HG03103 (cell line): Measurements from ENCODE around the gene TIPRL.
A peak's percentile ranks its signal among the peaks of the same experiment; 100 is the strongest.
"Not testable (repeated sequence)": the region's sequence is repeated elsewhere in the genome, so short reads cannot be mapped to it uniquely, and the experiment has no call there.

Experiments used
- ATAC-seq: cut with Tn5 transposase; IDR thresholded peaks from one replicate; pipeline ENCODE4 v1.9.1; 2021; ENCODE audit warnings: low read depth; ENCODE audit not compliant: unreplicated experiment

Gene TIPRL

GRCh38 chr1:168207673-168208072, 28.9 kb downstream of the TIPRL start:
- not testable (repeated sequence) for ATAC-seq

GRCh38 chr1:168210312-168210711, 31.6 kb downstream of the TIPRL start:
- no peak for ATAC-seq

GRCh38 chr1:168213349-168213748, 34.6 kb downstream of the TIPRL start:
- no peak for ATAC-seq

GRCh38 chr1:168216171-168216570, 37.4 kb downstream of the TIPRL start:
- no peak for ATAC-seq

GRCh38 chr1:168217664-168218063, 38.9 kb downstream of the TIPRL start:
- no peak for ATAC-seq

GRCh38 chr1:168218658-168219057, 39.9 kb downstream of the TIPRL start:
- no peak for ATAC-seq

DNA sequence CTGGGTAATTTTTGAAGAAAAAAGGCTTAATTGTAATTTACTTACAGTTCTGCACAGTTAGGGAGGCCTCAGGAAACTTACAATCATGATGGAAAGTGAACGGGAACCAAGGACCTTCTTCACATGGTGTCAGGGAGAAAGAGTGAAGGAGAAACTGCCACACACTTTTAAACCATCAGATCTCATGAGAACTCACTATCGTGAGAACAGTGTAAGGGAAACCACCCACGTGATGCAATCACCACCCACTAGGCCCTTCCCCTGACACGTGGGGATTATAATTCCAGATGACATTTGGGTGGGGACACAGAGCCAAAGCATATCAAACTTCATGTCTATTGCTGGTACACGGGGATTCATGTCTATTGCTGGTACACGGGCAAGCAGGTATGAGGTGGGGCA, 41.7 kb downstream of the TIPRL start:
- ATAC-seq: no peak

DNA sequence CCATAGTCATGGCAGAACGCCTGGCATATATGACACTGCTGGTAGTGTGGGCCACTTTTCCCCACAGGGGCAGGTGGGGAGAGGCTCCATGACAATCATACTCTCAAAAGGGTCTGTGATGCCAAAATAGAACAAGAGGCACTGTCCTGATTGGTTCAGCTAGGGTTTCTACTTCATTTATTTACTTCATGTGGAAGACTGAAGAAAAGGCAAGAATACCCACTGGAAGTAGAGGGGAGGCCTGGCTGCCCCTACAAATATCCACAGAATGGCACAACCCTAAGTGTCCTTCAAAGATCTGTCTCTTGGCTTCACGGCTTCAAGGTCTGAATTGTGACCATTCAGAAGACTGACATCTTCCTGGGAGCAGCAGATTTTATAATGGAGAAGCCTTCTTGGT, 42.5 kb downstream of the TIPRL start:
- ATAC-seq: no peak

DNA sequence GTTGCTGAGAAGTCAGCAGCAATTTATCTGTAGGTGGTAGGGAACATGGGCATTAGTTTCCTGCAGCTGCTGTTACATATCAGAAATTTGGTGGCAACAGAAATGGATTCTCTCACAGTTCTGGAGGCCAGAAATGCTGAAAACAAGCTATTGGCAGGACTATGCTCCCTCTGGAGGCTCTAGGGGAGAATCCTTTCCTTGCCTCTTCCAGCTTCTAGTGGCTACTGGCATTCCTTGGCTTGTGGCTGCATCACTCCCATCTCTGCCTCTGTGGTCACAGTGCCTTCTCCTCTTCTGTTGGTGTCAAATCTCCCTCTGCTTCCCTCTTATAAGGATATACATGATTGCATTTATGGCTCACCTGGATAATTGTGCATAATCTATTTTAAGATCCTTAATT, 44.5 kb downstream of the TIPRL start:
- no peak for ATAC-seq

GRCh38 chr1:168223681-168224540, 45.1 kb downstream of the TIPRL start:
- ATAC-seq: no peak

DNA sequence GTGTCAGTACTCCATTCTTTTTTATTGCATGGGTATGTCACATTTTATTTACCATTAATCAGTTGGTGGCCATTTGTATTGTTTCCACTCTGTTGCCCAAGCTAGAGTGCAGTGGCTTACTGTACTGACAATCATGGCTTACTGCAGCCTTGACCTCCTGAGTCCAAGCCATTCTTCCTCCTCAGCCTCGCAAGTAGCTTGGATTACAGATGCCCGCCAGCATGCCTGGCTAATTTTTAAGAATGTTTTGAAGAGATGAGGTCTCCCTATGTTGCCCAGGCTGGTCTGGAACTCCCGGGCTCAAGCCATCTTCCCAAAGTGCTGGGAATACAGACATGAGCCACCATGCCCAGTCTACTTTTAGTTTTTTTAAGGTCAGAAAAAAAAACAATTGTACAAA, 46.2 kb downstream of the TIPRL start:
- ATAC-seq: no peak

- ATAC-seq: peak; percentile 61
These were observed 46.9 kb downstream of the TIPRL start, which contains the start of gene SFT2D2 for GRCh38 chr1:168225476-168226190. Gene SFT2D2, plus strand, starts transcription at chr1:168226004. Its CDS starts 76 bp downstream, at chr1:168226080.

GRCh38 chr1:168227620-168228019, 48.9 kb downstream of the TIPRL start:
- ATAC-seq: peak; percentile 8

- ATAC-seq: no peak
These were observed 51.1 kb downstream of the TIPRL start for GRCh38 chr1:168229893-168230292.

GRCh38 chr1:168230709-168231108, 51.9 kb downstream of the TIPRL start:
- ATAC-seq: no peak

- peak; percentile 82 for ATAC-seq
These were observed 56.2 kb downstream of the TIPRL start for GRCh38 chr1:168234846-168235547.

GRCh38 chr1:168235548-168235885, 56.8 kb downstream of the TIPRL start:
- no peak for ATAC-seq

DNA sequence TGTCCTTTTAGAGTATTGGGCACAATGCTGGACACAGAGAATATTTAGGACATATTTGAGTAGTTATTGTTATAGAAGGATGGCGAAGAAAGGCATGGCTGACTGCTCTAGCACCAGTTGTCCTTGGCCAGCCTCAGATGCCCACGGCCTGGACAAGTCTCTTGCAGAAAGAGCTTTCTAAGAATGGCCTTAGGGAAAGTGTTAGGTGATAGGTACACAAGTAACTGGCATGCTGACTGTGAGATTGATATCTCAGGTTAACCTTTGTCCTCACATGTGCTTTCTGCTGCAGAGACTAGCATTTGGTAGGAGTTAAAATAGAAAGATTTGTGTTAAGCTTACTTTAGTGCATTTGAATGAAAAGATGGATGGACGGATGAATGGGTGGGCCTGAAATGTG, 57.2 kb downstream of the TIPRL start:
- ATAC-seq: no peak

GRCh38 chr1:168236836-168237611, 58.3 kb downstream of the TIPRL start:
- ATAC-seq: no peak

GRCh38 chr1:168243198-168243597, 64.4 kb downstream of the TIPRL start:
- no peak for ATAC-seq
